GM18498 (cell line): ENCODE measurements around the gene GEMIN7.

ENCODE experiments used
- ATAC-seq: cut with Tn5 transposase; IDR thresholded peaks from one replicate; pipeline ENCODE4 v1.9.1; 2021; ENCODE audit warnings: mild to moderate bottlenecking, moderate library complexity; ENCODE audit not compliant: unreplicated experiment

Gene GEMIN7

GRCh38 chr19:45059258-45059965, 19.6 kb upstream of the GEMIN7 start:
- ATAC-seq: no peak

DNA sequence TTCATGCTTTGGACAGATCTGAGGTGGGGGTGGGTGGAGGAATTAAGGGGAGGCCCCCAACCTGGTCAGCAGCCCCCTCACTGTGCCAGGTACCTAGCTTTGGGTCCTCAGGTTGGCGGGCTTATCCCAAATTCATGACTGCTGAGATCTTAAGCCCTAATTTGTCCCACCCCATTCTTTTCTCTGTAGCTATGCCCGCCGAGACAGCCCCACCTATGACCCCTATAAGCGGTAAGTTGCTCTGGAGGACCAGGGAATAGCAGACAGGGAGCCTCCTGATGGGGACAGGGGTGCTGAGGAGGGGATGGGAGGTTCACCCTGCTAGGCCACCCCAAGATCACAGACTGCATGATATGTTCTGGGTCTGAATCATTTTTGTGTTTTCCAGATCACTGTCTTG, 17.1 kb upstream of the GEMIN7 start:
- ATAC-seq: no peak

DNA sequence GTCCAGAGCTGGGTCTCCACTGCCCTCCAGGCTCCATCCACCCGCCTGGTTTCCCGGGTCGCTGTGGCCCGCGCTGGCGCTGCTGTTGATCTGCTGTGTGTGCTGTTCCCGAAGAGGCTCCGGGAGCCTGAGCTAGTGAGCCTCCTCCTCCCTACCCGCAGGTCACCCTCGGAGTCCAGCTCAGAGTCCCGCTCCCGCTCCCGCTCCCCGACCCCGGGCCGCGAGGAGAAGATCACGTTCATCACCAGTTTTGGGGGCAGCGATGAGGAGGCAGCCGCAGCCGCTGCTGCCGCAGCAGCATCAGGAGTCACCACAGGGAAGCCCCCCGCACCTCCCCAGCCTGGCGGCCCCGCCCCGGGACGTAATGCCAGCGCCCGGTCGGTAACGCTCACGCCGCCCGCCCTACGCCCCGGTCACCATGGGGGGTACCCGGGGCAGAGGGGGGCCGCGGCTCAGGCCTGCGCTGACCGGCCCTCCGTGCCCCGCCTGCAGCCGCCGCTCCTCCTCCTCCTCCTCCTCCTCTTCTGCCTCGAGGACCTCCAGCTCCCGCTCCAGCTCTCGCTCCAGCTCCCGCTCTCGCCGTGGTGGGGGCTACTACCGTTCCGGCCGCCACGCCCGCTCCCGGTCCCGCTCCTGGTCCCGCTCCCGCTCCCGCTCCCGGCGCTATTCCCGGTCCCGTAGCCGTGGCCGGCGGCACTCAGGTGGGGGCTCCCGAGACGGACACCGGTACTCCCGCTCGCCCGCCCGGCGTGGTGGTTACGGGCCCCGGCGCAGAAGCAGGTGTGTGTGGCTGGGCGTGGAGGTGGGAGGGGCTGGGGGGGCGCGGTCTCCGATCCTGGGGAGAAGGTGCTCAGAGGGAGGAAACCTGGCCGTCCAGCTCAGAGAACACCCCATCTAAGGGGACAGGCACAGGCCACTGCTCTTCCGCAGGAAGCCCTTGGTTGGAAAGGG, 14.9 kb upstream of the GEMIN7 start:
- no peak for ATAC-seq

DNA sequence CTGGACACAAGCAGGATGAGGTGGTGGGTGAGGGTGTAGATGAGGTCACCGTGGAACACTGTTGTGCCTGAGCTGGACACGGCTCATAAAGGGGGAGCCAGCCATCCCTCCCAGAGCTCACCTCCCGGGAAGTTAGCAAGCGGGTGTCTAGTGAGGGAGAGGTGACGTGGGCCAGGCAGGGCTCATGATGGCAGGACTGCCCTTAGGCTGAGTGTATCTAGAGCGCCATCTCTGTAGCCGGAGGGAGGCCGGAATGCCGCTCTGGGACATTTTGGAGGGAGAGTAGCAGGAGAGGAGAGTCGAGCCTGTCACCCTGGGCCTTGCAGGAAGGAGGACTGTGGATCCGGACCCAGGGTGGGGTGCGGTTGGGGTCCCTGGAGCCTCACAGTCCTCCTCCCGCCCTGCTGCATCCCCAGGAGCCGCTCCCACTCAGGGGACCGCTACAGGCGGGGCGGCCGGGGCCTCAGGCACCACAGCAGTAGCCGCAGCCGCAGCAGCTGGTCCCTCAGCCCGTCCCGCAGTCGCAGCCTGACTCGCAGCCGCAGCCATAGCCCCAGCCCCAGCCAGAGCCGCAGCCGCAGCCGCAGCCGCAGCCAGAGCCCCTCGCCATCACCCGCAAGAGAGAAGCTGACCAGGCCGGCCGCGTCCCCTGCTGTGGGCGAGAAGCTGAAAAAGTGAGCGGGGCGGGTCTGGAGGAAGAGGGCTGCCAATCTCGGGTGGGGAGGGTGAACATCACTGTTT, 12.0 kb upstream of the GEMIN7 start:
- ATAC-seq: no peak

DNA sequence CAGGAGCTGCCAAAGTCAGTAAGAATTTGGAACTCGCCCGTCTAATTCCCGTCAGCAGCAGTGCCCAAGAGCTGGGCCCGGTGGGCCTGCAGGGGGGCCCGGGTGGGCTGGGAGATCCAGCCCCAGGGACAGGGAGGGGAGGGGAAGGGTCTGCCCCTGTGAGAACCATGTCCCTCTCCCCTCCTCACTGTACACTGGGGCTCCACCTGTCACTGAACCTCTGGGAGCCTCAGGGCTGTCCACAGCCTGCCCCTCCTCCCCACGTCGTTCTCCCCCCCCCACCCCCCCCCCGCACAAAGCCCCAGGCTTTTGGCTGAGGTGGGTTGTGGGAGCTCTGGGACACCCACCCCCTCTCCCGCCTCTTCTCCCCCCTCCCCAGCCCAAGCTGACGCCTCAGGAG, 11.0 kb upstream of the GEMIN7 start:
- no peak for ATAC-seq

DNA sequence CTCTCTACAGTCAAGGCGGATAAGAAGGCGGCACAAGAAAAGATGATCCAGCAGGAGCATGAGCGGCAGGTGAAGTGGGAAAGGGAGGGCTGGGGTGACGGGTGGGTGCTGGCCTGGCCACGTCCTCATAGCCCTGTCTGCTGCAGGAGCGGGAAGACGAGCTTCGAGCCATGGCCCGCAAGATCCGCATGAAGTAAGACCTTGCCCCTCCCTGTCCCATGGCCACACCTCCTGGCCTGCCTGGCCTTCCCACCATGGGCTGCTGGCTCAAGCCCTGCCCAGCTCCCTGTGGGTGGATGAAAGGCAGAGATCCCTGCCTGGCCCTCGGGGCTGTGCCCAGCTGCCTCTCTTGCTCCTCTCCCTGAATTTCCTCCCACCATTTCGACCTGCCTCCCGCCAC, 10.0 kb upstream of the GEMIN7 start:
- no peak for ATAC-seq

DNA sequence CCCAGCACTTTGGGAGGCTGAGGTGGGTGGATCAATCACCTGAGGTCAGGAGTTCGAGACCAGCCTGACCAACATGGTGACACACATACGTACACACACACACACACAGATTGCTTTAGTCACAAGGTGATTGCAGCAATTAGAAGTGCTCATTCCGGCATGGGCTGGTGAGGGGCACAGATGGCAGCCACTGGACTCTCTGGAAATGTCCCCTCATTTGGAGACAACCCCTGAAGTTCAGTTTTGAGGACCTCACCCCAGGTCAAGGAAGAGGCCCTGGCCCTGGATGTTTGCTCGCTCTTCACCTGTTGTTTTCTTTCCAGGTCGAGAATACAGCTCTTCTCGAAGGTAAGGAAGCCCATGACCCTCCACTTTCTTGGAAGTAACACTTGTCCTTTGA, 8.8 kb upstream of the GEMIN7 start:
- no peak for ATAC-seq

DNA sequence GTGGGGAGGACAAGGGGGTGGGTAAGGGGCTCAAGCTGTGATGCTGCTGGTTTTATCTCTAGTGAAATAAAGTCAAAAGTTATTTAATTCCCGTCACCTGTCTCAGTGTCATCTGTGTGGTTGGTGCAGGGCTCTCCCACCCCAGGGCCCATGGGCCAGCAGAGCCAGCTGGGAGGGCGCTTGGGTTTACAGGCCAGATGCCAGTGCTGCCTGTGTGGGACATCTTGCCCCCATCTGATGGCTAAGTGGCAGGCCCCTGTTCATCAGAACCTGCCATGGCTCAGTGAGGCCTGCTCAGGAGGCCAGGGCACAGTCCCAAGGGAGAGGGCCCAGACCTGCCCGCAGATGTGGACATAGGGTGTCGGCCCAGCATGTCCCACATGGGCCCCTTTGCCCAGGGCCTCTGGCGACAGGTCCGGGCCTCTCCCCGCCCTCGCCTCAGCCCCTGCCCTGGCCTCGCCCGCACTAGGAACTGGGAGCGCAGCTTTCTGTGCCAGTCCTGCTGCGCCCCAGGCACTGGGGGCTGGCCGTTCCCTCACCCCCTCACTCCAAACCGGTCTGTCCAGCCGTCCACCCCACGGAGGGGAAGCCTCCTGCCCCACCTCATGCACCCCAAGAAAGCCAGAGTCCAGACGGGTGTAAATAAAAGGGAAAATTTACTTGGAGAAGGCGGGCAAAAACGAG, 8.1 kb upstream of the GEMIN7 start:
- no peak for ATAC-seq

DNA sequence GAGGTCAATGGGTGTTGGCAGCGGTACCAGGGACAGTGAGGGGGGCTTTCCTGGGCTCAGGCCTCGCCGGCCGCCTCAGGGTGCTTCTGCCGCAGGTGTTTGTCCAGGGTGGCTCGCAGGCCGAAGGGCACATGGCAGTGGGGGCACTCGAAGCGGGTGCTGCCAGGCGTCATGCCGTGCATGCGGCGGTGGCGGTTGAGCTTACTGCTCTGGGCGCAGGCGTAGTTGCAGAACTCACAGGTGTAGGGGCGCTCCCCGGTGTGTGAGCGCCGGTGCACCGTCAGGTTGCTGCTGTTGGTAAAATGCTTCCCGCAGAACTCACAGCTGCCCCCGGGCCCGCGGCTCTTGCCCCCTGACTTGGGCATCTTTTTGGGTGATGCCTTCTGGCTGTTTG, 7.5 kb upstream of the GEMIN7 start:
- ATAC-seq: no peak

- ATAC-seq: no peak
Observed at GRCh38 chr19:45071969-45072790, 6.9 kb upstream of the GEMIN7 start.

DNA sequence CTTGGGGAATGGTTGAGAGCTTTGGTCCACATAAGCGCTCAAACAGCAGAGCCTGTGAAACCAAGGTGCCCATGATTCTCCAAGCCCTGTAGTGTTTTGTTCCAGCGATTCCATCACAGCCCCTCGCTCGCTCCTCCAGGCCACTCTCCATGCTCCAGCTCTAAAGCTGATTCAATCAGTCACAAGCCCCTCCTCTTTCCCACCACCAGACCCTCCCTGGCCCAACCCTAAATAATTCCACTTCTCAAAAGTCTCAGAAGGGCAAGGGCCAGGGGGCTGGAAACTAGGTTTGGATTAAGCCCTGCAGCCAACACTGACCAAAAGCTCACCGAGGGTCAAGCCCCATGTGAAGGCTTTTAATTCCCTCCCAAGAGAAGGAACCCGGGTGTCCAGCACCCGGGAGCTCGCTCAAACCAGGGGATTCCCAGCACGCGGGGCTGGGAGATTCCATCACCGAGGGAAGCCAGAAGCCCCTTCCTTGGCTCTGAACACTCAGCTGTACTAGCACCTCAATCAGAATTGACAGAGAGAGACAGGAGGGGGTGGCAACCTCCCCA, 4.2 kb upstream of the GEMIN7 start:
- no peak for ATAC-seq

DNA sequence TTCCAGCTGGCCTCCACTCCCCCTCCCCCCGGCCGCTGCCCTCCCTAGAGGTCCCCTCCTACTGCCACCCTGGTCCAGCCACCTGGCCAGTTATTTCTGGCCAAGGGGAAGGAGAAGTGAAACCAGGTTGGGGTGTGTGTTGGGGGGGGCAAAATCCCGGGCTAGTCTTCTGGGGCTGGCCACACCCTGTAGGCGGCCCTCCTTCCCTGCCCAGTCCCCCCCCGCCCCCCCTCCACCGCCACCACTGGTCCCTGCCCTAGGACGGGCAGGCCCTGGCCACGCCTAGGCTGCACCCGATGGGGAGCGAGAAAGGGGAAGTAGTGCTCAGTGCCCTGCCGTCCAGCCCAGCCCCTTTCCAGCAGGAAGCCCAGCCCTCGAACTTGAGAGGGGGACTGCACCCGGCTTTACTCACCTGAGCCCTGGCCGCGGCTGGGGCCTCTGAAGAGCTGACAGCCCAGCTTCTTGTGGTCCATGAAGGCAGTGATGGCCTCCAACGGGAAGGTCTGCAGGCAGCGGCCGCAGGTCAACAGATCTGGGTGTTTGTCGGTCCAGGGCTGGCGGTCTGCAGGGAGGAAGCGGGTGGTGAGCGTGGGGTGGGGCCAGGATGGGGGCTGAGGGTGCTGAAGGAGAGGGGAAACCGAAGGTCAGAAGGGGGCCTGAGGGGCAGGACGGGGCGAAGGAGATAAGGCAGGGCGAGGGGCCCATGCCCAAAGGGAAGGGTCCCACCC, 3.6 kb upstream of the GEMIN7 start:
- peak; percentile 55 for ATAC-seq

- ATAC-seq: peak; percentile 49
Observed at GRCh38 chr19:45076029-45076850, 2.8 kb upstream of the GEMIN7 start, which contains the start of gene ZNF296. TSS of gene ZNF296 (minus strand) at chr19:45076478. CDS start at chr19:45076373, 105 bp downstream.

- no peak for ATAC-seq
Observed at GRCh38 chr19:45076851-45077730, 2.0 kb upstream of the GEMIN7 start.

DNA sequence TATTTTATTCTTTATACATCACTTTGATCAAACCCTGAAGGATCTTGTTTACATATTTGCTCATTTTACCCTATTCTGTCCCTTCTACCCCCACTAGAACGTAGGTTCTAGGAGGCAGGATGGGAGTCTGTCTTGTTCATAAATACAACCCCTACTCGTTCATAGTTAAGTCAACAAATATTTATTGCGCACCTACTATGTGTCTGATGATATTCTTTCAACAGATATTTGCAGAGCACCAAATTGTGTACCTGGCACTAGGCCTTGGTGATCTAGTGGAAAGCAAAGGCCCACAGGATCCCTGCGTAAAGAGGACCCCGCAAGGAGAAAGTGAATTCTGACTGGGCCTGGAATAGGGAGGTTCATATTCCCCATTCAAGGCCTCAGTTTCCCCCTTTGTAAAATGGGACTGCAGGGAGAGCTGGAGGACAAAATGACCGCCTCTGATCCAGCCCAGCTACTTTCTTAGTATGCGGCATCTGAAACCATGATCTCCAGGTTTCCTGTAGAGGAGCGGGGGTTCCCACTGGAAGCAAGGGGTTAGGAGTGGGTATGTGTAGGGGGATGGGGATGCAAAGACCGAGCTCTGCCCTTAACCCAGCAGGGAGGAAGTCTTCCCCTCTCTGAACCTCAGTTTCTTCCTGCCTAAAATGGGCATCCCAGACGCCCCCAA, 534 bp upstream of the GEMIN7 start:
- ATAC-seq: no peak

DNA sequence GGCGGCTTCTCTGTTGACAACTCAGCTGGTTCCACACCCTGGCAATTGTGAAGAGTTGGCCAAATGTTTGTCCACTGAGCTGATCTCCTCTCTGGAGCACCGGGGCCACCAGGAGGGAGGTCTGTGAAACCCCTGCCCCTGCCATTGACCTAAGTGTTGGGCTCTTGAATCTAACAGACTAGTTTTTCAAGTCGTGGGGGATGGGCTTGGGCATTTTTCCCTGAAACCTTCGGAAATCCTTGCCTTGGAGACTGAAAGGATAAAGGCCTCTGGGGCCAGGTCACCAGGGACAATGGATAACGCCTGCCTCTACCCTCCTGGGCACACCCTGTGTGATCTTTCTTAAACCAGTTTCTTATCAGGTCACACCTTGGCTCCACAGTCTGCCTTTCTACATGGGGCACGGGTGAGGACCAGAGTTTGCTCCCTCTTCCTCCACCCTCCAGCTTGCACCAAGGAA, 881 bp downstream of the GEMIN7 start:
- no peak for ATAC-seq
